Measurements from ENCODE around the gene IMP3.
"Not testable (repeated sequence)": the region's sequence is repeated elsewhere in the genome, so short reads cannot be mapped to it uniquely, and the experiment has no call there.

IMP3 gene

DNA sequence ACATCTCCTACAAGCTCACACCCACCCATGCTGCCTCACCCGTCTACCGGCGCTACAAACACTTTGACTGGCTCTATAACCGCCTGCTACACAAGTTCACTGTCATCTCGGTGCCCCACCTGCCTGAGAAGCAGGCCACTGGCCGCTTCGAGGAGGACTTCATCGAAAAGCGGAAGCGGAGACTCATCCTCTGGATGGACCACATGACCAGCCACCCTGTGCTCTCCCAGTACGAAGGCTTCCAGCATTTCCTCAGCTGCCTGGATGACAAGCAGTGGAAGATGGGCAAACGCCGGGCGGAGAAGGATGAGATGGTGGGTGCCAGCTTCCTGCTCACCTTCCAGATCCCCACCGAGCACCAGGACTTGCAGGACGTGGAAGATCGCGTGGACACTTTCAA lies 9.8 kb upstream of the IMP3 start:
- DNase-seq = no peak

DNA sequence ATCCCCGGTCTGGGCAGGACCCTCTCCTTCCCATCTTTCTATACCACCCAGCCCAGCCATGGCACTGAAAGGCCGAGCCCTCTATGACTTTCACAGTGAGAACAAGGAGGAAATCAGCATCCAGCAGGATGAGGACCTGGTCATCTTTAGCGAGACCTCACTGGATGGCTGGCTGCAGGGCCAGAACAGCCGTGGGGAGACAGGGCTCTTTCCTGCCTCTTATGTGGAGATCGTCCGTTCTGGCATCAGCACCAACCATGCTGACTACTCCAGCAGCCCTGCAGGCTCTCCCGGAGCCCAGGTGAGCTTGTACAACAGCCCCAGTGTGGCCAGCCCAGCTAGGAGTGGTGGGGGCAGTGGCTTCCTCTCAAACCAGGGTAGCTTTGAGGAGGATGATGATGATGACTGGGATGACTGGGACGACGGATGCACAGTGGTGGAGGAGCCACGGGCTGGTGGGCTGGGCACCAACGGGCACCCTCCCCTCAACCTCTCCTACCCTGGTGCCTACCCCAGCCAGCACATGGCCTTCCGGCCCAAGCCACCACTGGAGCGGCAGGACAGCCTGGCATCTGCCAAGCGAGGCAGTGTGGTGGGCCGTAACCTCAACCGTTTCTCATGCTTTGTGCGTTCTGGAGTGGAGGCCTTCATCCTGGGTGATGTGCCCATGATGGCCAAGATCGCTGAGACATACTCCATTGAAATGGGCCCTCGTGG lies 9.2 kb upstream of the IMP3 start:
- no peak for DNase-seq

DNA sequence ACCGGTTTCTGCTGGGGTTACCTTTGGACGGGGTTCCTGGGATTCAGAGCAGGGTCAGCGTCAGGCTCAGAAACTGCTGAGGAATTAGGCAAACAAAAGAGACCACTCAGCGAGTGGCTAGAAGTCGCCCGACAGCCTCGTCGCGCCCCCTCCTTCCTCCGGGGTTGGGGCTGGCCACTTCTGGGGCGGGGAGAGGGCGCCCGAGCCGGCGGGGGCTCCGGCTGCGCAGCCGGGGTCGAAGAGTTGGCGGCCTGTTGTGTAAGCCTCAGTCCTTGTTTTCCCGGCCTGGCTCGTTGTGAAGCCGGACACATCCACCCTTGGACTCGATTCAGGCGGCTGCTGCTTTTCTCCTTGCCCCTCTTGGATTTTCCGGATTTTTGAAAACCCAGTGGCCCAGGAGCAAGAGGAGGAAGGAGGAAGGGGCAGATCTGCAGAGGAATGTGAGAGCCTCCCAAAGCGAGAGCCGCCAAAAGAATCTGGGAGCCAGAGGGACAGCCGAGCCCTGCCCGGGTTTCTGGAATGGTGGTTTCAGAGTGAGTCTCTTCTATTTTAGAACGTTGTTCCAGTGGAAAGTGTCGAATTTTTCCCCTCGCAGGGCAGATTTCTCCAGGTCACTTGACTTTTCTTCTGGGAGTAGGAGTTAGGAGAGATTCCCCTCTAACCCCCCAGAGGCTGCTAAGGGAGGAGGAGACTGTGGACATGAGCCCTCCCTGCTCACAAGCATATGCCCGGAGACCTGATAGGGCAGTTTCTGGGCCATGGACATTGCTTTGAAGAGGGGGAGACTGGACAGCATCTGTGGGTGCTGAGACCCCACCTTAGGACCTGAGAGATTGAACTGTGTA lies 8.4 kb upstream of the IMP3 start:
- no peak for DNase-seq

DNA sequence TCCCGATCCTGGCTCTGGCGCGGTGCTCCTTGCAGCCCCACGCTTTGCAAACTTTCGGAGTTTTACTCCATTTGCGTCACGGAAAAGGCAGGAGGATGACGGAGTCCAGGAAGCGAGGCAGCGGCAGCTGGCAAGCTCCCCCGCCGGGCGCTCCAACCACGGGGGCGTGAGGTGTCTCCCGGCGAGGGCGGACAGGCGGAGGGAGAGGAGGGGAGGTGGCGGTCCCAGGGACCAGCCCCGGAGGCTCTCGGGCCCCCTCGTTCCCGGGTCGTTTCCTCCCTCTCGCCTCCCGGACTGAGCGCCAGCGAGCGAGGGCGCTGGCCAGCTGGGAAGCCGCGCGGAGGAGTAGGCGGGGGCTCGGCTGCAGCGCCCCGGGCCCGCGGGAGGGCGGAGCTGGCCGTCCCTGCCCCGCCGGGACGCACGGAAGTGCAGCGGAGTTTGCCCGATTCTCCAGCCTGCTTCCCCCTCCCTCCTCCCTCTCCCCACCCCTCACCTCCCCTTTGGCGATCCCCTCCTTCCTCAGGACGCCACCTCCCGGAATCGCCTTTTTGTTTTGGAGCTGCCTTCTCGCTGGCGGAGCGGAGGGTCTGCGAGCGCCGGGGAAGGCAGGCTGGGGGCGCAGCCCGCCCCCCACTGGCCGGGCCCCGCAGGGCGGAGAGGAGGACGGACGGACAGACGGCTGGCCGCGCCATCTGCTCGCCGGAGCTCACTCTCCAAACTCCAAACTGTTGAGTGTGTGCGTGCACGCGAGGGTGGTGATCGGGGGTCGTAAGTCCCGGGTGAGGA lies 7.5 kb upstream of the IMP3 start, which contains the start of gene SNX33:
Gene SNX33 (plus strand): TSS at position 543 of the 786 bp plus-strand sequence. CDS start 1,191 bp downstream, outside the sequence.
- DNase-seq = no peak

DNA sequence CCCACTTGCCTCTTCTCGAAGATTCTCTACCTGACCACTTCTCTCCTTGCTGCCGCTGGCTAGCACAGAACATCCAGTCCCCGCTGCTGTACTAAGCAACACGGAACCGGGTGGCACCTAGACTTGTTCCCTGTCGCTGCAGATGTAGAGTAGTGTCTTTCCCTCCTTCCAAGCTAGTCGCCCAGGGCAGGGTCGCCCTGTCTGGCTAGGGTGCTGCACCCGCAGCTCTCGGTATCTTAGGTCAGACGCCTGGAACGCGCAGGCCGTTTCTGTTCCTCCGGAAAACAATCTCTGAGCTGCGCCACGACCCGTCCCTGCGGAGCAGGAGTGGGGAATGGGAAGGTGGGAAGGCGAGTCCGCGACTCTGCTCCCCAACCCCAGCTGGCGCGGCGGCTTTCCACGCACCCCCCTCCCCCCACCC lies 6.9 kb upstream of the IMP3 start:
- no peak for DNase-seq

DNA sequence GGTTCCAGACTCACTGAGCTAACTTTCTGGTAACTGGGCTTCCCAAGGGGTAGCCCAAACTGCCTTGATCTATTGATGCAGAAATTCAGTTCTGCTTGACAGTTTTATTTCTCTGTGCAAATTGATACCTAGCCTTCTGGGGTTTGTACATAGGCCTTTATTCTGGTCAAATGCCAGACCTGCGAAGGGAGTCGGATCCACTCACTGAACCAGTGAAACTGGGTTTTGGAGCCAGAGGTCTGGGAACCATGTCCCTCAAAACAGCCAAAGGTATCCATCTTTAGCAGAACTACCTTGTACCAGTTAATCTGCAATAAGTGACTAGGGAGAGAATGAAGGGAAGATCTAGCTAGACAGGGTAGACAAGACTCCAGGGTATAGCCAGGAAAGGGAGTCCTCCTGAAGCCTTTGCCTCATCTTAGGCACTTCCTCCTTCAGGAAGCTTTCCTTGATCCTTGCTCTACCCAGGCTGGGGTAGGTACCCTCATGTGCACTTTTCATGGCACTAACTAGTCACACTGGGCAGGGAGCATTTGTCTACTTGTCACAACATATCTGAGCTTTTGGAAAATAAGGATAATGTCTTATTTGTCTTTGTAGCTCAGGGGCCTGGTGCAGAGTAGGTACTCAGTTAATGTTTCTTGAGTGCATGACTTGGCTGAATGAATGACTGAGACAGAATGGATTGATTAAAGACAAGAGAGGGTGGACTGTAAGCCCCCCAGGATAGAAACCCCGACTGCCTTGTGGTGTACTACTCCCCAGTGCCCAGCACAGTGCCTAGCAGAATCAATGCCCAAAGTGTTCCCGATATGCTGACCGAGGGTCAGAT lies 6.3 kb upstream of the IMP3 start:
- no peak for DNase-seq

DNA sequence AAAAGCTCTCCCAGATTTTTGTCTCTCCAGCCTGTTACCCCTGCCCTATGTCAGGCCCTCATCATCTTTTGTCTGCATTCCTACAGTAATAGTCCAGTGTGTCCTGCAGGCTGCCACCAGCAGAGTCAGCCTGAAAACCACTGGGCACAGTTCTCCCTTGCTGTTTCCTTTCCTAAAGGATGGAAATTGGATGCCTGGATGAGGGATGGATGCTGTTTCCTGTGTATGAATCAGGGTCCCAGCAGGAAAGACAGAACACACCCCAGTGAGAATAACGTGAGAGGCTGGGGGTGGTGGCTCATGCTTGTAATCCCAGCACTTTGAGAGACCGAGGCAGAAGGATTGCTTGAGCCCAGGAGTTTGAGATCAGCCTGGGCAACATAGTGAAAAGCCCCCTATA lies 4.4 kb upstream of the IMP3 start:
- no peak for DNase-seq

DNA sequence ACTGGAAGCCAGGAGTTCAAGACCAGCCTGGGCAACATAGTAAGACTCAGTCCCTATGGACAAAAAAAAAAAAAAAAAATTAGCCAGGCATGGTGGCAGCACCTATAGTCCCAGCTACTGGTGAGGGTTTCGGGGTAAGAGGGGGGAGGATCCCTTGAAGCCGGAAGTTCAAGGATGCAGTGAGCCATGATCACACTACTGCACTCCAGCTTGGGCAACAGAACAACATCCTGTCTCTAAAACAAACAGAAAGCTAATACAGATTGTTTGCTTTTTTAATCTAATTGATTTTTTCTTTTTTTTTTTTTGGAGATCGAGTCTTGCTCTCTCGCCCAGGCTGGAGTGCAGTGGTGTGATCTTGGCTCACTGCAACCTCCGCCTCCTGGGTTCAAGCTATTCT lies 1.6 kb upstream of the IMP3 start:
- DNase-seq = no peak

DNA sequence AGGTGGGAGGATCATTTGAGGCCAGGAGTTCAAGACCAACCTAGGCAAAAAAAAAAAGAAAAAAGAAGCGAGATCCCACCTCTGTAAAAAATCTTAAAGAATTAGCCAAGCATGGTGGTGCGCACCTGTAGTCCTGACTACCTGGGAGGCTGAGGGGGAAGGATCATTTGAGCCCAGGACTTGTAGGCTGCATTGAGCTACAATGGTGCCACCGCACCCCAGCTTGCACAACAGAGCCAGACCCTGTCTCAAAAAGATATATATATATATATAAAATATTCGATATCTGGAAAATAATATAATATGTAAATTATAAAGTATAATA lies 1.1 kb upstream of the IMP3 start:
- DNase-seq = no peak

DNA sequence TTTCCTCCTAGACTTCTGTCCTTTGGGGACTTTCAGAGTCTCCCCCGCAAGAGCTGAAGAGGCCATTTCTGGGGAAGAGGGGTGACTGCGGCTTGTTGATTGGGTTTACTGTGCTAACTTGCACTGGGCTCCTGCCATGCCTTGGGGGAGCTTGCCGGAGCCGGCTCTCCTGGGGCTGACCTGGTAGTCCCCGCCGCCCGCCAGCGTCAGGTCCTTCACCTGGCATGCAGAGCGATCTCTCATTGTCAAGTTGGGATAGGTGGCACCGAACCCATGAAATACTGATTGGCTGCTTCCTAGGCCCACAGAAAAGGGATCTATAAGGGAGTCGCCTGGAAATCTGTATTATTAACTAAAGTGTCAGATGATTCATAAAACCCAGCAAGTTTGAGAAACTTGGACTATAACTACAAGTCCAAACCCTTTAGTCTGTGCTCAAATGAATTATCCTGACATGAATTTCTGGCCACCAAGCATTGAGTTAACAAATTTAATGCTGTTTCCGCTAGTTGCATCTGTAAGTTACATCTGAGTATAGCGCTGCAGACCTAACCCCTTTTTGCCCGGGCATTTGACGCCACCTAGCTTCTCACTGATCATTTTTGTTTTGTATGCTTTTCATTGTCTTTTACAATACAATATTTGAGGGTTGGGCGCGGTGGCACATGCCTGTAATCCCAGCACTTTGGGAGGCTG lies 607 bp upstream of the IMP3 start:
- DNase-seq = peak; percentile 66

DNA sequence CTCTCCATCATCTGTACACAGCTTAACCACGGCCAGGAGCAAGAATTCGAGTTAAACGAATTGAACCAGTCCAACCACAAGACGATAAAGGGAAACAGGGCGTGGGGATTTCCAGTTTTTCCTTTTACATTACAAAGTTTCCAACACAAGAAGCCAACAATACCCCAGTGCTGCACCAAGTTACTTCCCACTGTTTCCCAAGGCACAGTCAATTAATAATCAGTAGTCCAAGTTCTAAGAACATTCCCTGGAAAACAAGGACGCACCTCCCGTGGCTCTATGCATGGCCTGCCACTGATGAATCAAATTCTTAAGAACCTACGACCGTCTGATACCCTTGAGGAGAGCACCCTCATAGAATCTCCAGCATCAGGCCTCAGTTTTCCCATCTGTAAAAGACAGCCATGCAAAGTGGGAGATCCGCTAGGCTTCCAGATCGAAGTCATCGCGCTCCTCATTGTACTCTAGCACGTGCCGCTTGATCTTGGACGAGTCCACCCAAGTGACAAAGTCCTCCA lies 774 bp downstream of the IMP3 start:
- DNase-seq = no peak

DNA sequence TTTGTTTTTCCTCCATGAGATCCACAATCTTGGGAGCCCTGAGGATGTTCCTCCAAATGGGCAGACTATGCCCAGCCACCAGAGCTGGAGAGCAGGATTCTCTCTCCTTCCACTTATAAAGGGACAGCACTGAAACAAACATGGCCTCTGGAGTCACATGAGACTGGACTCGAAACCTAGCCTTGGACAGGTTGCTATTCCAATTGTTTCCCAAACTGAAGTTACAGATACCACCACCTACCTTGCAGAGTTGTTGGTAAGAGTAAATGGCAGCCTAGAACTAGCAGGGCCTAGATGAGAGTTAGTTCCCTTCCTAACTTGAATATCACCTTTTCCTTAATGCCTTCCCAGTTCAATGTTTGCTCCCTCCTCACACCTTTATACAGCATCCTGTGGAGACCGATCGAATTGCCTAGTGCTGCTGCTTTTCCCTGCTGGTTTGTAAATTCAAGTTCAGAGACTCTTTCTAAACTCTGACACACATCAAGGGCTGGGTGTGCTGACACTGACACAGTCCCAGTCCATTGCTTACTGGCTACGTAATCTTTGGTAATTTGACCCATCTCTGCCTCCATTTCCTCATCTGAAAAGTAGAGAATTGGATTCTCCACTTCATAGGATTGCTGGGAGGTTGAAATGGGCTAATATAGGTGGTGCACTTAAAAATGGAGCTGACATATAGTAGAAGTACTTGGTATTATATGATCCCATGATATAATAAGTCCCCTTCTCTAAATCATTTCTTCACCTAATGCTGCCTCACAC lies 2.6 kb downstream of the IMP3 start:
- no peak for DNase-seq

DNA sequence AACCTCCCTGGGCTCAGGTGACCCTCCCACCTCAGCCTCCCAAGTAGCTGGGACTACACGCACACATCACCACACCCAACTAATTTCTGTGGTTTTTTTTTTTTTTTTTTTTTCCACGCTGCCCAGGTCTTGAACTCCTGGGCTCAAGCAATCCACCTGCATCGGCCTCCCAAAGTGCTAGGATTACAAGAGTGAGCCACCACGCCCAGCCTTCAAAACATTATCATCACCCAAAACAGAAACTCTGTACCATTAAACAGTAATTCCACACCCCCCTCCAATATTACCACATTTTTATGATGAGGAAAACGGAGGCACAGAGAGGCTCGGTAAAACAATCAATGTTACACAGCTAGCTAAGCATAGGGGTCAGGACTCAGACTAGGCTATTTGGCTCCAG lies 4.0 kb downstream of the IMP3 start:
- no peak for DNase-seq

DNA sequence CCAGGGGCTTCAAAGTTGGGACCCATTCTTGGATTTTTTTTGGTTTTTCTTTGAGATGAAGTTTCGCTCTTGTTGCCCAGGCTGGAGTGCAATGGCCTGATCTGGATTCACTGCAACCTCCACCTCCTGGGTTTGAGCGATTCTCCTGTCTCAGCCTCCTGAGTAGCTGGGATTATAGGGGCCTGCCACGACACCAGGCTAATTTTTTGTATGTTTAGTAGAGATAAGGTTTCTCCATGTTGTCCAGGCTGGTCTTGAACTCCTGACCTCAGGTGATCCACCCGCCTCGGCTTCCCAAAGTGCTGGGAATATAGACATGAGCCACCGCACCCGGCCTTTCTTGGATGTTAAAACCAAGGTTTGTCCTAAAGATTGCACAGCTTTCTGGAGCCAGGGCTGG lies 6.1 kb downstream of the IMP3 start:
- not testable (repeated sequence) for DNase-seq

DNA sequence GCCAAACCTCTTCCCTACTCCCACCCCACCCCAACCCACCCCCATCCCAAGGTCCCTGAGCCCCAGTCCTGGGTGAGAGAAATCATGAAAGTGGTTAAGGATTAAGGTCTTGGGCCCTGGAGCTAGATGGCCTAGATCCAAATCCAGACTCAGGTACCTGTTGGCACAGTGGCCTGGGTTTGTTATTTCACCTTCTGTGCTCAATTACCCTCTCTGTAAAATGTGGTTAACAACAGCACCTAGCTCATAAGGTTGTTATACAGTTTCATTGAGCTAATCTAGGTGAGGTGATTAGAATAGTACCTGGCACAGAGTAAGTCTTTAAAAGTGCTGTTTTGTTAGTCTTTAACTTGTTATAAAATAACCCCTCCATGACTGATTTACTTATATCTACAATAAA lies 8.1 kb downstream of the IMP3 start:
- no peak for DNase-seq

DNA sequence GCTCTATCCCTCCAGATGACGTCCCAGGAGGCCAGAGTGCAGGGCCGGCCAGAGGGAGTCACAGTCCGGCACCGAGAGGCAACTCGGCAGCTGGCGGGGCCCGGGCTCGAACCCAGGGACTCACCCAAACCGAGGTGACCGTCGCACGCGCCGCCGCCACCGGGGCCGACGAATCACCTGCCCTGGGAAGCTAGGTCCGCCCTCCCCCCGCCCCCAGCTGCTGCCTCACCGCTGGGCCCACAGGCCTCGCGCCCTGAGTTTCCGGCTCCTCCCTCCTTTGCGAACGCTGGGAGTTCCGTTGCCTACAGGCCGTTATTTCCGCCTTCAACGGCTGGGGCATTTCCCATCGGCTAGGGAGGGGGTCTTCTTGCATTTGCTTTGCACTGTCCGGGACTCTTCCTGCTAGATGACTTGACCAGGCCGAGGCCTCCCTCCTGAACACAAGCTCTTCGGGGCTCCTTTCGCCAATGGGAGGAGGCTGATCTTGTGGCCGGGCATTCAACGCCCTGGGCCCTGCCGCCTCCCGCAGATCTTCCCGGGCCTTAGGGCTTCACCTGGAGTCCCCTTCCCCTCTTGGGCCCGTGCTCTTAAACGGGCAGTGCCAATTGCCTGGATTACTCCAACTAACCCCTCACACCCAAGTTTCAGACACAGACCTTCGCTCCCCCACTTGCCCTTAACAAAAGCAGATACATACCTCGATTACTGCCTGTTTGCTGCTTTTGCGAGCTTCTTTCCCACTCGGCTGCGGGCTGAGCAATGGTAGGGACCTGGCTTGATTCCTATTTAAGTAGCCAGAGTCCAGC lies 14.3 kb downstream of the IMP3 start, which contains the start of gene SNUPN:
Gene SNUPN (minus strand): TSS at position 184 of the 806 bp plus-strand sequence. CDS start 4,674 bp downstream, outside the sequence.
- DNase-seq = peak; percentile 22

DNA sequence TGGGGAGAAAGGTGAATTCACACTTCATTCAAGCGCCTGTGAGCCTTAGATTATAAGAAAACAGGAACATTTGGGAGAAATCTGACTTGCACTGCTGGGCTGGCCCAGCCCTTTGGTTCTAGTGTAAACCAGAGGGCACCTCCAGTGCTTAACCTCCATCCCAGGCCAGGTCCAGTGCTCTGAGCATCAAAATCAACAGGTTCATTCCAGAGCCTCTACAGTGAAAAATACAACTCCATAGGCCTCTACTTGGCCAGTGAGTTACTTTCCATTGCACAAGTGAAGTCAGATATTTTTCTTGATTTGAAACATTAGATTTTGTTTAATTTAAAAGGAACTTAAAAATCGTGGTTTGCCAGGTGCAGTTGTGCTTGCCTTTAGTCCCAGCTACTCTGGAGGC lies 17.5 kb downstream of the IMP3 start:
- DNase-seq = no peak

DNA sequence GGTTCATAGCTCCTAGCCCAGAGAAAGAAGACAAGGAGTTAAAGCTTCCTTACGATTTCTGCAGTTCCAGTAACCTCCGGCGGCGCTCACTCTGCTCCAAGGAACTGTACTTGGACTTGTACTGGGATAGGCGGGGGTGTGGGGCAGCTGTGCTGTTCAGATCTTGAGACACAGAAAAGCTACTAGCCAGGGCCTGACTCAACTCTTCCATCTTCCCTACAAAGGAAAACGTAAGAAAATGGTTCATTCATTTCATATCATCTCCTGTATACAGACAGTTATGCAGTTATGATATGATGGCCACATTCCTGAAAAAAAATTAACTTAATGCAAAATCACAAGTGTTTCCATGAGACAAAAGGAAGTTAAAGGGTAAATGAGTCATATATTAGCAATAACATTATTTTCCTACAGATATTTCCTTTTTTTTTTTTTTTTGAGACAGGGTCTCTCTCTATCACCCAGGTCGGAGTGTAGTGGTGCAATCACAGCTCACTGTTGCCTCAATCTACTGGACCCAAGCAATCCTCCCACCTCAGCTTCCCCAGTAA lies 19.1 kb downstream of the IMP3 start:
- DNase-seq = no peak

DNA sequence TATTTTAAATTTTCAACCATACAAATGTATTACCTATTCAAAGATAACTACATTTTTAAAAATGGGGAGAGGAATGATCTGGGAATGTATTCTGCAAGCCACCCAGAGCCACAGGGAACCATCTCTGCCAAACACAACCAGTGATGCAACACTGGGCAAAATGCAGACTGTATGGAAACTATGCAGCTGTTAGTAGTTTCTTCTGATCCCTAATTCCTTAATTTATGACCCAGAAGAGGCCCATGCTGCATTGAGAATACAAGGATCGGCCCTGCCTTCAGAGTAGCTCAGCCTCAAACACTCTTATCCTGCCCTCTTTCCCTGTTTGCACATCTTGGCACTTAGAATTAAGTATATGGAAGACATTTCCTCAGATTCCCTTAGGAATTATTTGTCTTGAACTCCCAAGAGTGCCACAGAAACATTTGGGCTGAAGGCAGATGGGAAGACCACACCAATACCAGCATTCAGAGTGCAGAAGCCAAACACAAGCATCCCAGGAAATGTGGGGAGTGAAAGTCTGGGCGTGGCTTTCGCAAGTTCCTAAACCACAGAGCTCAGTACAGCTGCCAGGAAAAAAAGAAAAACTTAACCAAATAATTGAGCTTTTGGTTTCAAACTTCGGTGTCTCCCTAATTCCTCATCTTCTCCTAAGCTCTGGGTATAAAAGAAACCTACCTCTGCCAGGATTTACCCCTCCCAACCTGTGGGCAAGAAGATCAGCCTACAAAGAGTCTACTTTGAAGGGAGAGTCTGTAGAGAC lies 19.8 kb downstream of the IMP3 start:
- no peak for DNase-seq

Measured in NCI-H748 treated with DMSO at 0.1 percent for 48 hours (cell line).